ENCODE measurements around the gene HERPUD1. TPM values are rescaled to one million over a fixed set of nuclear protein-coding genes. Genes with fewer than 3 reads are reported as not detected.

The HERPUD1 gene
- total and polyA plus RNA-seq, 2 of the 13 experiments (the other 11 are each of a cell fraction or from before 2014, with no cell fraction given), result 96.2 to 323 TPM

GRCh38 chr16:56919099-56919800 is 12.7 kb upstream of the HERPUD1 start (continued):
- TF ChIP-seq ZNF878 (CRISPR knock-in tag; IDR thresholded peaks at IDR 0.05), result peak; percentile 71; the same call in 1 of the 2 replicates
- TF ChIP-seq ZNF788 (CRISPR knock-in tag; IDR thresholded peaks at IDR 0.05; ENCODE audit: borderline replicate concordance), result peak; percentile 90; the same call in 1 of the 2 replicates
- TF ChIP-seq ZBTB37 (CRISPR knock-in tag; IDR thresholded peaks at IDR 0.05), result 0 out of 2 replicates have a peak, but pooled peaks have one; percentile 44
- TF ChIP-seq SRY (CRISPR knock-in tag; IDR thresholded peaks at IDR 0.05), result 0 out of 2 replicates have a peak, but pooled peaks have one; percentile 16
- peak; percentile 67; the same call in 1 of the 2 replicates for TF ChIP-seq TFDP1 (CRISPR knock-in tag; IDR thresholded peaks at IDR 0.05; ENCODE audit: borderline replicate concordance)
- no peak for TF ChIP-seq STAG1 (CRISPR knock-in tag; IDR thresholded peaks at IDR 0.05)
- peak; percentile 82 for TF ChIP-seq ZNF574 (CRISPR knock-in tag; IDR thresholded peaks at IDR 0.05)
- peak; percentile 69; the same call in 1 of the 2 replicates for TF ChIP-seq HIVEP1 (CRISPR knock-in tag; IDR thresholded peaks at IDR 0.05)
- peak; percentile 95 for TF ChIP-seq ARID5B (CRISPR knock-in tag; IDR thresholded peaks at IDR 0.05)
- peak; percentile 79 for TF ChIP-seq ZNF12 (CRISPR knock-in tag; IDR thresholded peaks at IDR 0.05)
- peak; percentile 46; the same call in 1 of the 2 replicates for TF ChIP-seq ZNF317 (CRISPR knock-in tag; IDR thresholded peaks at IDR 0.05)
- peak; percentile 51; the same call in 1 of the 2 replicates for TF ChIP-seq PAWR (CRISPR knock-in tag; IDR thresholded peaks at IDR 0.05; ENCODE audit: borderline replicate concordance)
- TF ChIP-seq E2F1 (CRISPR knock-in tag; IDR thresholded peaks at IDR 0.05), result 0 out of 2 replicates have a peak, but pooled peaks have one; percentile 29
- peak; percentile 46; the same call in 1 of the 2 replicates for TF ChIP-seq SIX4 (CRISPR knock-in tag; IDR thresholded peaks at IDR 0.05)
- TF ChIP-seq BRF2 (CRISPR knock-in tag; IDR thresholded peaks at IDR 0.05), result peak; percentile 64; the same call in 1 of the 2 replicates
- peak; percentile 93 for TF ChIP-seq HOXA3 (CRISPR knock-in tag; IDR thresholded peaks at IDR 0.05)
- TF ChIP-seq TEAD2 (CRISPR knock-in tag; IDR thresholded peaks at IDR 0.05), result 0 out of 2 replicates have a peak, but pooled peaks have one; percentile 33
